GM10266 (cell line): ENCODE measurements around the gene TSFM.

Experiments
- DNase-seq: peaks from one replicate; pipeline ENCODE4 v3.0.0; 2012; ENCODE audit errors: extremely low spot score
- CTCF ChIP-seq: IDR thresholded peaks from 2 replicates; pipeline ENCODE4 v1.5.1; 2012; ENCODE audit warnings: mild to moderate bottlenecking, low read depth; ENCODE audit not compliant: control insufficient read depth, insufficient read depth; ENCODE audit errors: missing control alignments

Gene TSFM

GRCh38 chr12:57833672-57834071, 51.1 kb downstream of the TSFM start:
- TF ChIP-seq CTCF, result no peak
- no peak for DNase-seq

GRCh38 chr12:57834086-57834876, 51.7 kb downstream of the TSFM start:
- DNase-seq, result no peak

GRCh38 chr12:57835366-57836288, 53.0 kb downstream of the TSFM start:
- DNase-seq, result no peak
- TF ChIP-seq CTCF, result no peak

More at GRCh38 chr12:57834086-57834876, 51.7 kb downstream of the TSFM start:
- TF ChIP-seq CTCF, result no peak

GRCh38 chr12:57836442-57837375, 54.1 kb downstream of the TSFM start:
- TF ChIP-seq CTCF, result no peak
- peak; percentile 65 for DNase-seq

- DNase-seq, result no peak
Measured at GRCh38 chr12:57837864-57838562, 55.4 kb downstream of the TSFM start.

More at GRCh38 chr12:57837864-57838562, 55.4 kb downstream of the TSFM start:
- no peak for TF ChIP-seq CTCF
